ENCODE data around the gene CD2BP2. TPM values are rescaled to one million over a fixed set of nuclear protein-coding genes. Genes with fewer than 3 reads are reported as not detected.

Gene CD2BP2
- total RNA-seq, 1 donor from 2014 or later: 50.4 TPM

- peak; percentile 99 for DNase-seq
Measured at GRCh38 chr16:30378236-30379157, 23.4 kb upstream of the CD2BP2 start.

GRCh38 chr16:30377812-30378235 is 22.7 kb upstream of the CD2BP2 start:
- peak; percentile 96 for DNase-seq

- no peak for DNase-seq
Measured at GRCh38 chr16:30377050-30377811, 22.1 kb upstream of the CD2BP2 start.

- DNase-seq: no peak
Measured at GRCh38 chr16:30376461-30376902, 21.4 kb upstream of the CD2BP2 start.

GRCh38 chr16:30375864-30376263 is 20.8 kb upstream of the CD2BP2 start:
- no peak for DNase-seq

GRCh38 chr16:30374538-30374937 is 19.4 kb upstream of the CD2BP2 start, which contains the start of gene MYL11:
Gene MYL11, plus strand, starts transcription at chr16:30374802. Its CDS starts 56 bp downstream, at chr16:30374858.
- no peak for DNase-seq

- DNase-seq: no peak
Measured at GRCh38 chr16:30372725-30373124, 17.6 kb upstream of the CD2BP2 start.

- no peak for DNase-seq
Measured at GRCh38 chr16:30372038-30372712, 17.1 kb upstream of the CD2BP2 start.

GRCh38 chr16:30371248-30371816 is 16.2 kb upstream of the CD2BP2 start:
- DNase-seq: no peak

GRCh38 chr16:30370456-30371247 is 15.5 kb upstream of the CD2BP2 start, which contains the start of gene TBC1D10B:
Gene TBC1D10B, minus strand, starts transcription at chr16:30370494. Its CDS starts 311 bp downstream, at chr16:30370183.
- peak; percentile 100 for DNase-seq

- no peak for DNase-seq
Measured at GRCh38 chr16:30369938-30370455, 14.9 kb upstream of the CD2BP2 start.

- peak; percentile 33 for DNase-seq
Measured at GRCh38 chr16:30369091-30369937, 14.2 kb upstream of the CD2BP2 start.

GRCh38 chr16:30368792-30369090 is 13.6 kb upstream of the CD2BP2 start:
- DNase-seq: no peak

- DNase-seq: peak; percentile 56
Measured at GRCh38 chr16:30368122-30368791, 13.1 kb upstream of the CD2BP2 start.

GRCh38 chr16:30367349-30368009 is 12.4 kb upstream of the CD2BP2 start:
- DNase-seq: no peak

GRCh38 chr16:30366511-30366910 is 11.4 kb upstream of the CD2BP2 start:
- no peak for DNase-seq

- DNase-seq: no peak
Measured at GRCh38 chr16:30365200-30365599, 10.1 kb upstream of the CD2BP2 start.

GRCh38 chr16:30361180-30361579 is 6.1 kb upstream of the CD2BP2 start:
- no peak for DNase-seq

GRCh38 chr16:30359871-30360170 is 4.7 kb upstream of the CD2BP2 start:
- no peak for DNase-seq

All from dermis blood vessel endothelial cell (primary cell).